ENCODE measurements around the gene PCCA.

Gene PCCA

GRCh38 chr13:100495455-100495854 is 406.6 kb downstream of the PCCA start:
- no peak overlapping the region for H3K27ac Mint-ChIP-seq (ENCODE audit: low read depth)
- ATAC-seq (replicated peaks; ENCODE audit: extremely low read depth, poor library complexity, severe bottlenecking) (no peak), DNase-seq (ENCODE audit: low spot score in 2 of 2) (no peak)
- no peaks in the 10 kb centered on the region for H3K4me1 Mint-ChIP-seq
- H3K27me3 Mint-ChIP-seq, result no peaks in the 10 kb centered on the region
- H3K36me3 Mint-ChIP-seq (ENCODE audit: insufficient read depth), result peaks cover 3% of the 10 kb centered on the region
- H3K9me3 Mint-ChIP-seq, result no peaks in the 10 kb centered on the region
- H3K4me3 Mint-ChIP-seq, result no peak overlapping the region

- peaks cover 3% of the 10 kb centered on the region for H3K36me3 Mint-ChIP-seq (ENCODE audit: insufficient read depth)
- no peak overlapping the region for H3K27ac Mint-ChIP-seq (ENCODE audit: low read depth)
- ATAC-seq (replicated peaks; ENCODE audit: extremely low read depth, poor library complexity, severe bottlenecking) (no peak), DNase-seq (ENCODE audit: low spot score in 2 of 2) (no peak)
- no peak overlapping the region for H3K4me3 Mint-ChIP-seq
- H3K4me1 Mint-ChIP-seq, result peaks cover under 1% of the 10 kb centered on the region
- H3K27me3 Mint-ChIP-seq, result no peaks in the 10 kb centered on the region
- no peaks in the 10 kb centered on the region for H3K9me3 Mint-ChIP-seq
Observed at GRCh38 chr13:100497389-100497788, 408.5 kb downstream of the PCCA start.

GRCh38 chr13:100502446-100502845 is 413.6 kb downstream of the PCCA start:
- H3K9me3 Mint-ChIP-seq, result no peaks in the 10 kb centered on the region

GRCh38 chr13:100503622-100504021 is 414.7 kb downstream of the PCCA start:
- DNase-seq (ENCODE audit: low spot score in 2 of 2) (no peak), ATAC-seq (replicated peaks; ENCODE audit: extremely low read depth, poor library complexity, severe bottlenecking) (no peak)
- peaks cover 20% of the 10 kb centered on the region for H3K4me1 Mint-ChIP-seq
- H3K36me3 Mint-ChIP-seq (ENCODE audit: insufficient read depth), result no peaks in the 10 kb centered on the region
- no peaks in the 10 kb centered on the region for H3K27me3 Mint-ChIP-seq
- H3K9me3 Mint-ChIP-seq, result no peaks in the 10 kb centered on the region
- H3K27ac Mint-ChIP-seq (ENCODE audit: low read depth), result no peak overlapping the region
- H3K4me3 Mint-ChIP-seq, result no peak overlapping the region

More at GRCh38 chr13:100502446-100502845, 413.6 kb downstream of the PCCA start:
- Mint-ChIP-seq H3K4me1 (peaks cover 20% of the 10 kb centered on the region), H3K27ac (ENCODE audit: low read depth) (no peak overlapping the region), H3K36me3 (ENCODE audit: insufficient read depth) (no peaks in the 10 kb centered on the region), H3K27me3 (no peaks in the 10 kb centered on the region), H3K4me3 (no peak overlapping the region)
- DNase-seq (ENCODE audit: low spot score in 2 of 2), result no peak
- no peak for ATAC-seq (replicated peaks; ENCODE audit: extremely low read depth, poor library complexity, severe bottlenecking)

- H3K27ac Mint-ChIP-seq (ENCODE audit: low read depth), result peak overlapping the region; percentile 73
- DNase-seq (ENCODE audit: low spot score in 2 of 2) (no peak), ATAC-seq (replicated peaks; ENCODE audit: extremely low read depth, poor library complexity, severe bottlenecking) (peak; percentile 69)
- no peaks in the 10 kb centered on the region for H3K9me3 Mint-ChIP-seq
- no peaks in the 10 kb centered on the region for H3K27me3 Mint-ChIP-seq
- peaks cover 20% of the 10 kb centered on the region for H3K4me1 Mint-ChIP-seq
- H3K36me3 Mint-ChIP-seq (ENCODE audit: insufficient read depth), result no peaks in the 10 kb centered on the region
- peak overlapping the region; percentile 67 for H3K4me3 Mint-ChIP-seq
Observed at GRCh38 chr13:100506154-100506553, 417.3 kb downstream of the PCCA start.

- Mint-ChIP-seq H3K4me1 (peaks cover 20% of the 10 kb centered on the region), H3K27me3 (no peaks in the 10 kb centered on the region), H3K4me3 (peak overlapping the region; percentile 67), H3K27ac (ENCODE audit: low read depth) (peak overlapping the region; percentile 73), H3K36me3 (ENCODE audit: insufficient read depth) (peaks cover 2% of the 10 kb centered on the region), H3K9me3 (no peaks in the 10 kb centered on the region)
- peak; percentile 68 for ATAC-seq (replicated peaks; ENCODE audit: extremely low read depth, poor library complexity, severe bottlenecking)
- DNase-seq (ENCODE audit: low spot score in 2 of 2), result no peak
Observed at GRCh38 chr13:100506600-100507422, 417.9 kb downstream of the PCCA start.

- H3K9me3 Mint-ChIP-seq, result no peaks in the 10 kb centered on the region
- DNase-seq (ENCODE audit: low spot score in 2 of 2) (no peak), ATAC-seq (replicated peaks; ENCODE audit: extremely low read depth, poor library complexity, severe bottlenecking) (no peak)
- H3K27ac Mint-ChIP-seq (ENCODE audit: low read depth), result no peak overlapping the region
- no peaks in the 10 kb centered on the region for H3K27me3 Mint-ChIP-seq
- no peak overlapping the region for H3K4me3 Mint-ChIP-seq
- peaks cover 2% of the 10 kb centered on the region for H3K36me3 Mint-ChIP-seq (ENCODE audit: insufficient read depth)
- H3K4me1 Mint-ChIP-seq, result peaks cover 14% of the 10 kb centered on the region
Observed at GRCh38 chr13:100508455-100508854, 419.6 kb downstream of the PCCA start.

- H3K4me3 Mint-ChIP-seq, result no peak overlapping the region
- H3K9me3 Mint-ChIP-seq, result no peaks in the 10 kb centered on the region
- H3K36me3 Mint-ChIP-seq (ENCODE audit: insufficient read depth), result peaks cover 2% of the 10 kb centered on the region
- ATAC-seq (replicated peaks; ENCODE audit: extremely low read depth, poor library complexity, severe bottlenecking) (no peak), DNase-seq (ENCODE audit: low spot score in 2 of 2) (no peak)
- peaks cover 14% of the 10 kb centered on the region for H3K4me1 Mint-ChIP-seq
- no peak overlapping the region for H3K27ac Mint-ChIP-seq (ENCODE audit: low read depth)
- H3K27me3 Mint-ChIP-seq, result no peaks in the 10 kb centered on the region
Observed at GRCh38 chr13:100508996-100509395, 420.1 kb downstream of the PCCA start.

- Mint-ChIP-seq H3K36me3 (ENCODE audit: insufficient read depth) (peaks cover 2% of the 10 kb centered on the region), H3K27ac (ENCODE audit: low read depth) (no peak overlapping the region), H3K9me3 (no peaks in the 10 kb centered on the region), H3K4me3 (no peak overlapping the region), H3K4me1 (peaks cover 14% of the 10 kb centered on the region), H3K27me3 (no peaks in the 10 kb centered on the region)
- ATAC-seq (replicated peaks; ENCODE audit: extremely low read depth, poor library complexity, severe bottlenecking) (no peak), DNase-seq (ENCODE audit: low spot score in 2 of 2) (no peak)
Observed at GRCh38 chr13:100510208-100510957, 421.5 kb downstream of the PCCA start.

- Mint-ChIP-seq H3K27me3 (no peaks in the 10 kb centered on the region), H3K9me3 (no peaks in the 10 kb centered on the region), H3K4me3 (no peak overlapping the region), H3K4me1 (peaks cover 7% of the 10 kb centered on the region), H3K36me3 (ENCODE audit: insufficient read depth) (peaks cover 5% of the 10 kb centered on the region), H3K27ac (ENCODE audit: low read depth) (no peak overlapping the region)
- no peak for ATAC-seq (replicated peaks; ENCODE audit: extremely low read depth, poor library complexity, severe bottlenecking)
- no peak for DNase-seq (ENCODE audit: low spot score in 2 of 2)
Observed at GRCh38 chr13:100511466-100511865, 422.6 kb downstream of the PCCA start.

GRCh38 chr13:100512422-100512821 is 423.5 kb downstream of the PCCA start:
- DNase-seq (ENCODE audit: low spot score in 2 of 2) (no peak), ATAC-seq (replicated peaks; ENCODE audit: extremely low read depth, poor library complexity, severe bottlenecking) (no peak)
- H3K4me1 Mint-ChIP-seq, result peaks cover under 1% of the 10 kb centered on the region
- H3K4me3 Mint-ChIP-seq, result no peak overlapping the region
- no peaks in the 10 kb centered on the region for H3K9me3 Mint-ChIP-seq
- H3K36me3 Mint-ChIP-seq (ENCODE audit: insufficient read depth), result peaks cover 7% of the 10 kb centered on the region
- no peaks in the 10 kb centered on the region for H3K27me3 Mint-ChIP-seq
- peak overlapping the region; percentile 16 for H3K27ac Mint-ChIP-seq (ENCODE audit: low read depth)

- Mint-ChIP-seq H3K4me1 (peaks cover 8% of the 10 kb centered on the region), H3K36me3 (ENCODE audit: insufficient read depth) (peaks cover 7% of the 10 kb centered on the region), H3K27me3 (no peaks in the 10 kb centered on the region), H3K4me3 (no peak overlapping the region), H3K27ac (ENCODE audit: low read depth) (no peak overlapping the region), H3K9me3 (no peaks in the 10 kb centered on the region)
- DNase-seq (ENCODE audit: low spot score in 2 of 2) (no peak), ATAC-seq (replicated peaks; ENCODE audit: extremely low read depth, poor library complexity, severe bottlenecking) (no peak)
Observed at GRCh38 chr13:100513171-100513570, 424.3 kb downstream of the PCCA start.

Measured in central memory CD8-positive, alpha-beta T cell (primary cell).